ENCODE measurements around the gene KCTD4.

KCTD4 gene

GRCh38 chr13:45180713-45181601 lies 19.9 kb downstream of the KCTD4 start:
- no peaks in the 10 kb centered on the region for H3K4me1 ChIP-seq (ENCODE audit: control insufficient read depth, low read depth, low read length)
- no peak overlapping the region for H2BK120ac ChIP-seq (ENCODE audit: low read depth, low read length)
- no peaks in the 10 kb centered on the region for H3K27me3 ChIP-seq (ENCODE audit: insufficient read depth, low read length, poor library complexity)
- no peak overlapping the region for H3K23ac ChIP-seq (ENCODE audit: low read length)
- no peak overlapping the region for H4K8ac ChIP-seq (ENCODE audit: low read depth, low read length)
- DNase-seq = no peak
- H2AK5ac ChIP-seq (ENCODE audit: low read length) = no peak overlapping the region
- H3K18ac ChIP-seq (ENCODE audit: low read length) = no peak overlapping the region
- H3K36me3 ChIP-seq (ENCODE audit: control insufficient read depth, insufficient read depth, low read length) = no peaks in the 10 kb centered on the region
- H3K27ac ChIP-seq (ENCODE audit: low read depth, low read length) = no peak overlapping the region
- no peak overlapping the region for H3K56ac ChIP-seq (ENCODE audit: low read length)
- WGBS (ENCODE audit: extremely low coverage, insufficient coverage, low lambda C conversion rate) = no CpG with 5 or more reads among the region's 7 CpGs
- no peak overlapping the region for H3K4me2 ChIP-seq (ENCODE audit: low read length)
- H2BK5ac ChIP-seq (ENCODE audit: low read length) = no peak overlapping the region
- no peak overlapping the region for H3K4me3 ChIP-seq (ENCODE audit: low read length)
- H3K4ac ChIP-seq (ENCODE audit: low read depth, low read length) = no peak overlapping the region
- H4K5ac ChIP-seq (ENCODE audit: low read length) = no peak overlapping the region
- peaks cover 7% of the 10 kb centered on the region for H3K79me1 ChIP-seq (ENCODE audit: low read length)
- H3K79me2 ChIP-seq (ENCODE audit: control insufficient read depth, insufficient read depth, low read length) = no peaks in the 10 kb centered on the region
- no peak overlapping the region for H2BK15ac ChIP-seq (replicated peaks; ENCODE audit: low read depth)
- H3K9ac ChIP-seq (ENCODE audit: low read length) = no peak overlapping the region

- Histone ChIP-seq H2BK5ac (ENCODE audit: low read length) (no peak overlapping the region), H3K23ac (ENCODE audit: low read length) (no peak overlapping the region), H3K27ac (ENCODE audit: low read depth, low read length) (no peak overlapping the region), H2AK5ac (ENCODE audit: low read length) (no peak overlapping the region), H3K79me2 (ENCODE audit: control insufficient read depth, insufficient read depth, low read length) (no peaks in the 10 kb centered on the region), H3K56ac (ENCODE audit: low read length) (no peak overlapping the region), H2BK15ac (replicated peaks; ENCODE audit: low read depth) (no peak overlapping the region), H2BK120ac (ENCODE audit: low read depth, low read length) (no peak overlapping the region), H3K9ac (ENCODE audit: low read length) (no peak overlapping the region), H3K36me3 (ENCODE audit: control insufficient read depth, insufficient read depth, low read length) (no peaks in the 10 kb centered on the region), H3K4me3 (ENCODE audit: low read length) (no peak overlapping the region), H3K27me3 (ENCODE audit: insufficient read depth, low read length, poor library complexity) (no peaks in the 10 kb centered on the region), H3K18ac (ENCODE audit: low read length) (no peak overlapping the region), H4K5ac (ENCODE audit: low read length) (no peak overlapping the region), H3K4ac (ENCODE audit: low read depth, low read length) (no peak overlapping the region), H3K4me2 (ENCODE audit: low read length) (no peak overlapping the region), H3K4me1 (ENCODE audit: control insufficient read depth, low read depth, low read length) (no peaks in the 10 kb centered on the region), H3K79me1 (ENCODE audit: low read length) (peaks cover 7% of the 10 kb centered on the region), H4K8ac (ENCODE audit: low read depth, low read length) (no peak overlapping the region)
- WGBS (ENCODE audit: extremely low coverage, insufficient coverage, low lambda C conversion rate) = no CpG with 5 or more reads among the region's 3 CpGs
- no peak for DNase-seq
Observed at GRCh38 chr13:45180303-45180702, 20.5 kb downstream of the KCTD4 start.

DNA sequence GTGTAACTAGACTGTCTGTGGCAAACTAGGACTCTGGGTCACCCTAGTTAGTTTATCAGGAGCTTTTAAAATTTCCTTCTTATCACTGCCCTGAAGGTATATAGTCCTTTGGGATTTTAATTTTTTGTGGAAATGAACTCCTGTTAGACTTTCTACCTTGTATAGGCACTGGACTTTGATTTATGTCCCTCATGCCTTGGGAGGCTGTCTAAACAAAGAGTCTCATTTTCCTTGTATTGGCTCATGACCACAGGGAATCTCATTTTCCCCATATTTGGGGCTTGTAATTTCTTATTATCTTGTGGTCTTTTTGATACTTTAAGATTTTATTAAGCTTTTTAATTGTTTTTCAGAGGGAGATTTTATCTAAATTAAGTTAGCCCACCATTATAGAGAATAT lies 21.4 kb downstream of the KCTD4 start:
- no peak overlapping the region for H4K5ac ChIP-seq (ENCODE audit: low read length)
- H3K27me3 ChIP-seq (ENCODE audit: insufficient read depth, low read length, poor library complexity) = no peaks in the 10 kb centered on the region
- no peak overlapping the region for H2AK5ac ChIP-seq (ENCODE audit: low read length)
- peaks cover 6% of the 10 kb centered on the region for H3K79me1 ChIP-seq (ENCODE audit: low read length)
- no peak overlapping the region for H3K4ac ChIP-seq (ENCODE audit: low read depth, low read length)
- H4K8ac ChIP-seq (ENCODE audit: low read depth, low read length) = no peak overlapping the region
- H3K9ac ChIP-seq (ENCODE audit: low read length) = no peak overlapping the region
- DNase-seq = no peak
- H3K4me2 ChIP-seq (ENCODE audit: low read length) = no peak overlapping the region
- no peaks in the 10 kb centered on the region for H3K36me3 ChIP-seq (ENCODE audit: control insufficient read depth, insufficient read depth, low read length)
- no peak overlapping the region for H3K56ac ChIP-seq (ENCODE audit: low read length)
- H3K79me2 ChIP-seq (ENCODE audit: control insufficient read depth, insufficient read depth, low read length) = no peaks in the 10 kb centered on the region
- no peak overlapping the region for H2BK120ac ChIP-seq (ENCODE audit: low read depth, low read length)
- no peak overlapping the region for H3K23ac ChIP-seq (ENCODE audit: low read length)
- no peak overlapping the region for H2BK5ac ChIP-seq (ENCODE audit: low read length)
- no peak overlapping the region for H2BK15ac ChIP-seq (replicated peaks; ENCODE audit: low read depth)
- H3K4me1 ChIP-seq (ENCODE audit: control insufficient read depth, low read depth, low read length) = no peaks in the 10 kb centered on the region
- H3K18ac ChIP-seq (ENCODE audit: low read length) = no peak overlapping the region
- H3K27ac ChIP-seq (ENCODE audit: low read depth, low read length) = no peak overlapping the region
- no peak overlapping the region for H3K4me3 ChIP-seq (ENCODE audit: low read length)

DNA sequence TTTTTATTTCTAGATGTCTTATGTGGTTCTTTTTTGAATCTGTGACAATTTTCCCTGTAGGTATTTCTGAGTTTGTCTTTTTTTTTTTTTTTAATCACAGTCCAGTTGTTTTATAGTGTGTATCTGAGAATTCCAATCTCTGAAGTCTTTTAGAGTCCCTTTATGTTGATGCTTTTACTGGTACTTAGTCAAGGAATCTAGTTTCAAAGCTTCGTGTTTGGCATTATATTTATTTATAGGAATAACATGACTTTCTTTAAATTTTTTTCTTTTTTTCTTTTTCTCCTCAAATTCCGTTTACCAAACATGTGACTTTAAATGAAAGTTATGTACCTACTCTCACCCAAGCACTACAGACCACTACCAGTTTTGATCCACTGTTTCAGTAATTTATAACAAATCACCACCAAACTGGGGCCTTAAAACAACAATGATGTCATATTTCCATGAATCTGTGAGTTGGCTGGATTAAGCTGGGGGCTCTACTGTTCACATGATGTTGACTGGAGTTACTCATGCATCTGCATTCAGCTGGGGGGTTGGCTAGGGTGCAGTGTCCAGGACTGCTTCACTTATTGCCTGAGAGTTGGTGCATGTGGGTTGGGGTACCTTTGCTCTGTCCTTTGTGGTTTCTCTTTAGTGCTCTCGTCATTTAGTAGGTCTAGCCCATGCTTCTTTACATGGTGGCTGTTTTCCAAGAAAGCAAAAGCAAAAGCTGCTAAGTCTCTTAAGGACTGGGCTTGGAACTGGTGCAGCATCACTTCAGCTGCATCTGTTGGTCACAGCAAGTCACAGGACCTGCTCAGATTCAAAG lies 22.3 kb downstream of the KCTD4 start:
- H3K23ac ChIP-seq (ENCODE audit: low read length) = no peak overlapping the region
- no peak overlapping the region for H3K18ac ChIP-seq (ENCODE audit: low read length)
- H2AK5ac ChIP-seq (ENCODE audit: low read length) = no peak overlapping the region
- H3K4me3 ChIP-seq (ENCODE audit: low read length) = no peak overlapping the region
- no CpG with 5 or more reads among the region's 3 CpGs for WGBS (ENCODE audit: extremely low coverage, insufficient coverage, low lambda C conversion rate)
- H3K9ac ChIP-seq (ENCODE audit: low read length) = no peak overlapping the region
- H3K79me2 ChIP-seq (ENCODE audit: control insufficient read depth, insufficient read depth, low read length) = no peaks in the 10 kb centered on the region
- H3K4ac ChIP-seq (ENCODE audit: low read depth, low read length) = no peak overlapping the region
- H3K56ac ChIP-seq (ENCODE audit: low read length) = no peak overlapping the region
- no peak overlapping the region for H2BK15ac ChIP-seq (replicated peaks; ENCODE audit: low read depth)
- DNase-seq = no peak
- H2BK5ac ChIP-seq (ENCODE audit: low read length) = no peak overlapping the region
- no peaks in the 10 kb centered on the region for H3K36me3 ChIP-seq (ENCODE audit: control insufficient read depth, insufficient read depth, low read length)
- no peak overlapping the region for H4K8ac ChIP-seq (ENCODE audit: low read depth, low read length)
- no peaks in the 10 kb centered on the region for H3K27me3 ChIP-seq (ENCODE audit: insufficient read depth, low read length, poor library complexity)
- no peak overlapping the region for H3K4me2 ChIP-seq (ENCODE audit: low read length)
- H3K4me1 ChIP-seq (ENCODE audit: control insufficient read depth, low read depth, low read length) = no peaks in the 10 kb centered on the region
- H4K5ac ChIP-seq (ENCODE audit: low read length) = no peak overlapping the region
- no peak overlapping the region for H3K27ac ChIP-seq (ENCODE audit: low read depth, low read length)
- peaks cover 6% of the 10 kb centered on the region for H3K79me1 ChIP-seq (ENCODE audit: low read length)
- no peak overlapping the region for H2BK120ac ChIP-seq (ENCODE audit: low read depth, low read length)

DNA sequence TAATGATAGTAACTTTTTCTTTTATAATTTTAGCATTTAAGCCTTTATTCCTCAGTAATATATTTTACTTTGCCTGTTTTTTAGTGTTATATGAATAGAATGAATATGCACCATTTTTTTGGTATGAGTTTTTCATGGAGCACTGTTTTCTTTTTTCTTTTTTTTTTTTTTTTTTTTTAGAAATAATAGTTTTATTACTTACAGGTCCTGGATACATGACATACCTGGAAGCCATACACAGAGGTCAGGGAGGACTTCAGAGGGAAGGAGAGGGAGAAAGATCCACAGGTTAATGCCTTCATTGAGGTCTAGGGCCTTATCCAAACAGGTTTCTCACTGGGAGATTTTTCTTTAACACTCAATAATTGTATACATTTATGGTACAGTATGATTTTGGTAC lies 26.4 kb downstream of the KCTD4 start:
- H3K23ac ChIP-seq (ENCODE audit: low read length) = no peak overlapping the region
- no peak overlapping the region for H3K27ac ChIP-seq (ENCODE audit: low read depth, low read length)
- H3K36me3 ChIP-seq (ENCODE audit: control insufficient read depth, insufficient read depth, low read length) = no peaks in the 10 kb centered on the region
- H3K4ac ChIP-seq (ENCODE audit: low read depth, low read length) = no peak overlapping the region
- H2AK5ac ChIP-seq (ENCODE audit: low read length) = no peak overlapping the region
- H3K79me2 ChIP-seq (ENCODE audit: control insufficient read depth, insufficient read depth, low read length) = no peaks in the 10 kb centered on the region
- no peak overlapping the region for H2BK120ac ChIP-seq (ENCODE audit: low read depth, low read length)
- peaks cover 4% of the 10 kb centered on the region for H3K79me1 ChIP-seq (ENCODE audit: low read length)
- H3K4me1 ChIP-seq (ENCODE audit: control insufficient read depth, low read depth, low read length) = peaks cover 2% of the 10 kb centered on the region
- no peak overlapping the region for H3K56ac ChIP-seq (ENCODE audit: low read length)
- no peak overlapping the region for H4K8ac ChIP-seq (ENCODE audit: low read depth, low read length)
- H3K4me3 ChIP-seq (ENCODE audit: low read length) = no peak overlapping the region
- H3K4me2 ChIP-seq (ENCODE audit: low read length) = no peak overlapping the region
- H3K18ac ChIP-seq (ENCODE audit: low read length) = no peak overlapping the region
- no peaks in the 10 kb centered on the region for H3K27me3 ChIP-seq (ENCODE audit: insufficient read depth, low read length, poor library complexity)
- no peak overlapping the region for H3K9ac ChIP-seq (ENCODE audit: low read length)
- no peak for DNase-seq
- no peak overlapping the region for H2BK15ac ChIP-seq (replicated peaks; ENCODE audit: low read depth)
- no peak overlapping the region for H2BK5ac ChIP-seq (ENCODE audit: low read length)
- no peak overlapping the region for H4K5ac ChIP-seq (ENCODE audit: low read length)

Data from mesendoderm (in vitro differentiated cells).